ENCODE measurements around the gene SLC18A2.

The SLC18A2 gene

DNA sequence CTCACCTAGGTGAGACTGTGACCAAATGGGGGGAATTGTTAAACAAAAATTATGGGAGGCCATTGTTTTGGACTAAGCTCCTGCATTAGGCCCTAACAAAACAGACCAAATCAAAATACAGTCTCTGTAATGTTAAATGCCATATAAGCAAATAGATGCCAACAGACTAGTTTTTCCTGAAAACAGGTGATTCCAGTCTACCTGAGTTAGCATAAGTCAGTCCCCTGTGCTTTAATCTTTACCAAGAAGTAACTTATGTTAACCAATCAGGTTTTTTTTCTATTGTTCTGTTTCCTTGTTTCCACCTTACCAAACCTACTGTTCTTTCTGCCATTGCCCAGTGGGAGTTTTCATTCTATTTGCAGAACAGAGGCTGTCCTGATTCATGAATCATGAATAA lies 86.3 kb downstream of the SLC18A2 start:
- TF ChIP-seq, protein P1, sequence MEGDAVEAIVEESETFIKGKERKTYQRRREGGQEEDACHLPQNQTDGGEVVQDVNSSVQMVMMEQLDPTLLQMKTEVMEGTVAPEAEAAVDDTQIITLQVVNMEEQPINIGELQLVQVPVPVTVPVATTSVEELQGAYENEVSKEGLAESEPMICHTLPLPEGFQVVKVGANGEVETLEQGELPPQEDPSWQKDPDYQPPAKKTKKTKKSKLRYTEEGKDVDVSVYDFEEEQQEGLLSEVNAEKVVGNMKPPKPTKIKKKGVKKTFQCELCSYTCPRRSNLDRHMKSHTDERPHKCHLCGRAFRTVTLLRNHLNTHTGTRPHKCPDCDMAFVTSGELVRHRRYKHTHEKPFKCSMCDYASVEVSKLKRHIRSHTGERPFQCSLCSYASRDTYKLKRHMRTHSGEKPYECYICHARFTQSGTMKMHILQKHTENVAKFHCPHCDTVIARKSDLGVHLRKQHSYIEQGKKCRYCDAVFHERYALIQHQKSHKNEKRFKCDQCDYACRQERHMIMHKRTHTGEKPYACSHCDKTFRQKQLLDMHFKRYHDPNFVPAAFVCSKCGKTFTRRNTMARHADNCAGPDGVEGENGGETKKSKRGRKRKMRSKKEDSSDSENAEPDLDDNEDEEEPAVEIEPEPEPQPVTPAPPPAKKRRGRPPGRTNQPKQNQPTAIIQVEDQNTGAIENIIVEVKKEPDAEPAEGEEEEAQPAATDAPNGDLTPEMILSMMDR (IDR thresholded peaks at IDR 0.05; ENCODE audit: control insufficient read depth, insufficient read depth, low read depth, low read length, missing control alignments), result no peak
- H3K4me3 ChIP-seq (ENCODE audit: control insufficient read depth, low read depth, low read length), result no peak overlapping the region
- DNase-seq (ENCODE audit: low read depth), result no peak
